T47D (cell line): ENCODE data around the gene ANKS4B.

ENCODE experiments used
- DNase-seq, 2 experiments: peaks; one replicate each; pipeline versions ENCODE4 v3.0.0 to v3.0.0-alpha.2; 2011 to 2012; ENCODE audit warnings: low read depth in 1 of 2, low spot score in 1 of 2
- JUND ChIP-seq: IDR thresholded peaks from 2 replicates; pipeline ENCODE4 v1.6.1; 2012; ENCODE audit warnings: low read depth
- in situ Hi-C: cut with HindIII; loops from 2 replicates; pipeline ENCODE4 v1.10.0; 2016; ENCODE audit warnings: low sequenced_read_pairs, low pct_unique_long_range_greater_than_20kb

Gene ANKS4B

DNA sequence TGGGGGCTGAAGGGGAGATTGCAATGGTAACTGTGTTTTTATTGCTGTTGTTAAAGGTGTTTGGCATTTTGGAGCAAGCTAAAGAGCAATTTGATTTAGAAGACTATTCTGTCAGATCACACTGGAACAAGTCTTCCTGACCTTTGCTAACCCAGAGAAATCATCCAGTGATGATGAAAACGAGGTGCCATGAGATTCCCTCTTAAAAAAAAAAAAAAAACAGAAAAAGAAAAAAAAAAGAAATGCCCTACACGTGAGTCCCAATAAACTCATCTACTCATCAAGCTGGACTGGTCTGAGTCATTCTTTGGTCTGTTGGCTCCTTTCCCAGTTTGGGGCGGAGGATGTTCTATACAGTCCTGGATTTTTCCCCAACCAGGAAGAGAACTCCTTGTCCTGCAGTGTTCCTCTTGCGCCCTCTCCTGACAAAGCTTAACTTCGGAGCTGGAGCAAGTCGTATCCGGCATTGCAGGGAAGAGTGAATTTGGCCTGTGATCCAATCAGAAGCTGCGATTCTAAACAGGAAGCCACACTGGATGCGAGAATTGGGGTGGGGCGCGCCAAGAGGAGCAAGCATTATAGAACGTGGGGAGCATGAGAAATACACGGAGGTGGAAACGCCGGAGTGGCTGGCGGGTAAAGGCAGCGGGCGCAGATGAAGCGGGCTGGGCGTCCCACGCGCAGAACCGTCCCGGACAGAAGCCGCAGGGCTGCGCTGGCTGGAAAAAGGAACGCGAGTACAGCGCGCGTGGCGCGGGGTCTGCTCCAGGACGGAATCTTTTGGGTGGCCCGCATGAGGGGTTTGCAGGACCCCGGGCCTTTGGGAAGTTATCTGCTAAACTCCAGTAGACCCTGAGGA lies 67.0 kb downstream of the ANKS4B start:
- in situ Hi-C loops: no loop called here
- TF ChIP-seq JUND: peak; percentile 75
- DNase-seq: peak; percentile 93 to 100

DNA sequence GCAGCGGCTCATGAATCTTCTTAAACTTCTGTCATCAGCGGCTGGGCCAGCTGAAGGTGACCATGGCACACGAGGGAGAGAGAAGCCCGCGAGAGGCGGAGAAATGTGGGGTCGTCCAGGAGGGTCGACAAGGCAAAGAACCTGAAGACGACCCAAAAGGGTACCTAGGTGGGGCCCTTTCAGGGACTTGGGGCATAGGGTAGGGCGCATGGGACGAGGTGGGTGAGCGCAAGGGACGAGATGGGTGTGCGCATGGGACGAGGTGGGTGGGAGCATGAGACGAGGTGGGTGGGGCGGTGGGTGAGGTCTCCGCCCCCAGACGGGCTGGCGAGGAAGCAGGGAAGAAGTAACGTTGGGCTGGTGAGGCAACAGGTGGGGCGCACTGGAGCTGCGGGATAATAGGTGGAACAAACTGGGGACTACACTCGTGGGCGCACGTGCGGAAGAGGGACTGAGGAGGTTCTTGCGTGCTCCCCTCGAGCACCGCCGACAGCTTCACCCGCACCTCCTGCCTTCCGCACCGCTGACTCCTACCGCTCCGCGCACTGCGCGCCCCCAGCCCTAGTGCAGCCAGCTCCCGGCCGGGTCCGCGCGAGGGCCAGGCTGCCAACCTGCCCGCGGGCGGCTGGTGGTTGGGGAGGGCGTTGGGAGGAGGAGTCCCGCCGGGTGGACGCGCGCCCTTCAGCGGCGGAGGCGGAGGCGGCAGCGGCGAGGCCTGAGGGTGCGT lies 67.8 kb downstream of the ANKS4B start:
- TF ChIP-seq JUND: no peak
- DNase-seq: peak; percentile 89 to 90
- in situ Hi-C loops: no loop called here

- in situ Hi-C loops: no loop called here
- no peak for TF ChIP-seq JUND
- peak in 1 of 2 experiments; percentile 4 for DNase-seq
Observed at GRCh38 chr16:21301895-21302291, 68.4 kb downstream of the ANKS4B start.

DNA sequence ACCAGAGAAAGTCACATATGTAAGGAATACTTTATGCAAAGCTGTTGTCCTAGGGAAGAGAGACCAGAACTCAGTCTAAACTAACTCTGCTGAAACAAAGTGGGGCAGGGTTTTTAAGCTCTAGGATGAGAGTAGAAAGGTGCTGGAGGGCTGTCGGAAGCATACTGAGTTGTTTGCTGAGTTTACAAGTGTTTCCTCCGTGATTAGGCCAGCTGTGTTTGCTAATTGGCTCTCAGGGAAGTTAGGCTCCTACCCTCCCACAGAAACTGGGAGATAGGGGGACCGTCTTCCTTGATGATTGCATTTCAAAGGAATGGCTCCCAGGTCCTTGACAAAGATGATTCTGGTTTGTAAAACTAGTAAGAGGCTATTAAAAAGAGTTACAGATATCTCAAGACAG lies 69.0 kb downstream of the ANKS4B start:
- in situ Hi-C loops: no loop called here
- TF ChIP-seq JUND: no peak
- no peak for DNase-seq

GRCh38 chr16:21302898-21303528 lies 69.5 kb downstream of the ANKS4B start:
- in situ Hi-C loops: no loop called here
- no peak for TF ChIP-seq JUND
- no peak for DNase-seq
